ENCODE measurements around the gene DIP2B.

GRCh38 chr12:50566066-50566465 lies 61.3 kb downstream of the DIP2B start:
- TF ChIP-seq CTCF (IDR thresholded peaks at IDR 0.05; ENCODE audit: low read depth, low read length) (no peak), POLR2A (IDR thresholded peaks at IDR 0.05; ENCODE audit: extremely low read depth, insufficient read length) (no peak), MYC (IDR thresholded peaks at IDR 0.05; ENCODE audit: low read depth, low read length) (no peak)
- TF ChIP-seq, protein P1, sequence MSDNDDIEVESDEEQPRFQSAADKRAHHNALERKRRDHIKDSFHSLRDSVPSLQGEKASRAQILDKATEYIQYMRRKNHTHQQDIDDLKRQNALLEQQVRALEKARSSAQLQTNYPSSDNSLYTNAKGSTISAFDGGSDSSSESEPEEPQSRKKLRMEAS (IDR thresholded peaks at IDR 0.05; ENCODE audit: low read depth, low read length) = no peak

All from NB4 (cell line).